ENCODE data around the gene CATSPER4. TPM values are rescaled to one million over a fixed set of nuclear protein-coding genes. Genes with fewer than 3 reads are reported as not detected.
A peak's percentile ranks its signal among the peaks of the same experiment; 100 is the strongest.

Gene CATSPER4
- total RNA-seq, 6 experiments from 2014 or later: not detected

DNA sequence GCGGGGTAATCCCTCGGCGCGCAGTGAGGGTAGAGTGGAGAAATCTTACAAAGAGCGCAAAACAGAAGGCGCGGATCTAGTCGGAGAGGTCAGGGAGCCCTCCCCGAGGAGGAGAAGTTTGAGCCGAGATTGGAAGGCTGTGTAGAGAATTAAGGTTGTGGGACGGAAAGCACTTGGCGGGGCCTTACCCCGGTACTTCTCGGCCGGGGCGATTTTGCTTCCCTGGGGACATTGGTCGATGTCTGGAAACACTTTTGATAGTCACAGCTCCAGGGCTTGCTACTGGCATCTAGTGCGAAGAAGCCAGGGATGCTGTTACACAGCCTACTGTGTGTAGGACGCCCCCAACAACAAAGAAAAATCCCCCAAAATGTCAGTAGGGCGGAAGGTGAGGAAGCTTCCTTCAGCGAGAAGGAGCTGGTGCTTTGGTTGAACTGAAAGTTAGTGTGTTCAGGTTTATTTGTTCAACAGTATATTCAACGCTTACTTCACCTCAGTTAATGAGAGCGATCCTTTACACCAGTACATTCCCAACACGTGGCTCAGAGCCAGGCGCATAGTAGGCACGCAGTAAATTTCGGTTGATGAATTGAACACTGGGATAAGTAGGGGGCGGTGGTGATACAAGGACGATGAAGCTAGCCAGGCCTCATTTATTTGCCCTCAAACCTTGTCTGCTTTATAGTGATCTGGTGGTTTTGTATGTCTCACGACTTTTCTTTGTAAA, 44.4 kb downstream of the CATSPER4 start:
- intact Hi-C loops (cut with DNase I): no loop called here
- Histone ChIP-seq H3K9me3 (no peaks in the 10 kb centered on the region), H3K27ac (peak overlapping the region; percentile 58 to 80 (median 70)), H3K27me3 (no peaks in the 10 kb centered on the region), H3K36me3 (no peaks in the 10 kb centered on the region), H3K4me3 (peak overlapping the region; percentile 57 to 72 (median 69)), H3K4me1 (peaks cover 0 to 16% (median 3%) of the 10 kb centered on the region in 4 donors)
- DNase-seq (no peak), ATAC-seq (peak in 2 of 4 donors; percentile 1 to 2)
- 2% methylated on average over 23 of the region's 30 CpGs for WGBS (ENCODE audit: insufficient coverage, low coverage, low lambda C conversion rate, missing lambda C conversion rate)
- TF ChIP-seq POLR2A (IDR thresholded peaks at IDR 0.05): no peak
- TF ChIP-seq, protein P1, sequence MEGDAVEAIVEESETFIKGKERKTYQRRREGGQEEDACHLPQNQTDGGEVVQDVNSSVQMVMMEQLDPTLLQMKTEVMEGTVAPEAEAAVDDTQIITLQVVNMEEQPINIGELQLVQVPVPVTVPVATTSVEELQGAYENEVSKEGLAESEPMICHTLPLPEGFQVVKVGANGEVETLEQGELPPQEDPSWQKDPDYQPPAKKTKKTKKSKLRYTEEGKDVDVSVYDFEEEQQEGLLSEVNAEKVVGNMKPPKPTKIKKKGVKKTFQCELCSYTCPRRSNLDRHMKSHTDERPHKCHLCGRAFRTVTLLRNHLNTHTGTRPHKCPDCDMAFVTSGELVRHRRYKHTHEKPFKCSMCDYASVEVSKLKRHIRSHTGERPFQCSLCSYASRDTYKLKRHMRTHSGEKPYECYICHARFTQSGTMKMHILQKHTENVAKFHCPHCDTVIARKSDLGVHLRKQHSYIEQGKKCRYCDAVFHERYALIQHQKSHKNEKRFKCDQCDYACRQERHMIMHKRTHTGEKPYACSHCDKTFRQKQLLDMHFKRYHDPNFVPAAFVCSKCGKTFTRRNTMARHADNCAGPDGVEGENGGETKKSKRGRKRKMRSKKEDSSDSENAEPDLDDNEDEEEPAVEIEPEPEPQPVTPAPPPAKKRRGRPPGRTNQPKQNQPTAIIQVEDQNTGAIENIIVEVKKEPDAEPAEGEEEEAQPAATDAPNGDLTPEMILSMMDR (IDR thresholded peaks at IDR 0.05): no peak

DNA sequence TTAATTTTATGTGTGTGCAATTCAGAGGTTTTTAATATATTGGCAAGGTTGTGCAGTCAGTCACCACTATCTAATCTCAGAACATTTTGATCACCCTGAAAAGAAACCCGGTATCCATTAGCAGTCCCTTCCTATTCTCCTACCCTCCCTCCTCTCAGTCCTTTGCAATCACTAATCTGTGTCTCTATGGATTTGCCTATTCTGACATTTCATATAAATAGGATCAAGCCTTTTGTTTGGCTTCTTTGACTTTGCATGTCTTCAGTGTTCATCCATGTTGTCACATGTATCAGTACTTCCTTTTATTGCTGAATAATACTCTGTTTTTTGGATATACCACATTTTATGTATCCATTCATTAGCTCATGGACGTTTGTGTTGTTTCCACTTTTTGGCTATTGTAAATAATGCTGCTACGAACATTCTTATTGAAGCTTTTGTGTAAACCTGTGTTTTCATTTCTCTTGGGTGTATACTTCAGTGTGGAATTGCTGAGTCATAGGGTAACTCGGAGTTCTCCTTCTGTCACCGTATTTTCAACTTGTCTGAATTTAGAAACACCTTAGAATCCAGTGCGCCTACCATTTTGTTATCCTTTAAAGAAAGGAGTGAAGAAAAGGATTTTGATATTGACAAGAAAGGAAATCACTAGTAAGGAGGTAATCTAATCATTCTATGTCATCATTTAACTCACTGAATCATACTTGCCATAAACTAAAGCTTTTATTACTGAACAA, 47.0 kb downstream of the CATSPER4 start:
- ATAC-seq (no peak), DNase-seq (no peak)
- WGBS (ENCODE audit: insufficient coverage, low coverage, low lambda C conversion rate, missing lambda C conversion rate): 56% methylated on average over 6 of the region's 6 CpGs
- no peak for TF ChIP-seq POLR2A (IDR thresholded peaks at IDR 0.05)
- TF ChIP-seq, protein P1 (IDR thresholded peaks at IDR 0.05): no peak
- no peaks in the 10 kb centered on the region for H3K9me3 ChIP-seq
- peaks cover 0 to 16% (median 3%) of the 10 kb centered on the region in 4 donors for H3K4me1 ChIP-seq
- H3K36me3 ChIP-seq: no peaks in the 10 kb centered on the region
- intact Hi-C loops (cut with DNase I): no loop called here
- no peak overlapping the region for H3K4me3 ChIP-seq
- peak overlapping the region in 1 of 3 donors; percentile 26 for H3K27ac ChIP-seq
- no peaks in the 10 kb centered on the region for H3K27me3 ChIP-seq

DNA sequence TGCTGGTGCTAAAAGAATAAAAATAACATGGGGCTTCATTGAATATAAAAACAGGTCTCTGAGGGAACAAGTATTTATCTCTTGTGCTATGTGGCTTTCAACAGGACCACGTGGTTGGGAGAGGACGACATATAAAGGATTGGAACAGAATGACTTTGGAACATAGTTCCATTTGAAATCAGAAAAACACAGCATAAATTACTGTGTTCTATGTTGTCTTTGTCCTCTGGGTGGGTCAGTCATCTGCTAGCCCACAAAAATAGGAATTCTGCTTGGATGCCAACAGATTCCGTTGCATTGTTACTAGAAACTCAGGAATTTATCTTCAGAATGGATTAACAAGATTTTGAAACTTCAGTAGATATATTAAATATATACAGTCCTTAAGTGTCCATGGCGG, 49.5 kb downstream of the CATSPER4 start:
- intact Hi-C loops (cut with DNase I): no loop called here
- Histone ChIP-seq H3K27ac (no peak overlapping the region), H3K27me3 (no peaks in the 10 kb centered on the region), H3K36me3 (peaks cover 0 to 10% (median 0%) of the 10 kb centered on the region in 4 donors), H3K4me3 (no peak overlapping the region), H3K9me3 (no peaks in the 10 kb centered on the region), H3K4me1 (peaks cover 0 to 11% (median 0%) of the 10 kb centered on the region in 4 donors)
- no peak for ATAC-seq
- DNase-seq: no peak
- TF ChIP-seq, protein P1 (IDR thresholded peaks at IDR 0.05): no peak
- TF ChIP-seq POLR2A (IDR thresholded peaks at IDR 0.05): no peak
- WGBS (ENCODE audit: insufficient coverage, low coverage, low lambda C conversion rate, missing lambda C conversion rate): 96% methylated on average over 4 of the region's 4 CpGs

Other genes starting within 250 kb of the CATSPER4 start
- 10 to 100 TPM; 13.2 to 25.2 (median 18.6) TPM for gene PAFAH2, start 192.5 kb upstream of the CATSPER4 start, total RNA-seq
- gene EXTL1, start 168.8 kb upstream of the CATSPER4 start, total RNA-seq: under 1 TPM in 2 of 6 experiments, not detected in 4; 0.06 to 0.19 TPM
- under 1 TPM in 5 of 6 experiments, not detected in 1; 0.07 to 0.31 (median 0.22) TPM for gene SLC30A2, start 144.5 kb upstream of the CATSPER4 start, total RNA-seq
- 1 to 10 TPM in 1 of 6 experiments, under 1 TPM in 2, not detected in 3; 0.18 to 3.5 (median 0.49) TPM for gene TRIM63, start 123.0 kb upstream of the CATSPER4 start, total RNA-seq
- gene PDIK1L, start 78.8 kb upstream of the CATSPER4 start, total RNA-seq: 1 to 10 TPM; 3.8 to 7.5 (median 5.1) TPM
- gene FAM110D, start 31.5 kb upstream of the CATSPER4 start, total RNA-seq: under 1 TPM; 0.22 to 0.53 (median 0.34) TPM
- not detected for gene C1orf232, start 21.6 kb upstream of the CATSPER4 start, total RNA-seq
- 10 to 100 TPM; 16.8 to 39.6 (median 20.7) TPM for gene ZNF593, start 20.7 kb upstream of the CATSPER4 start, total RNA-seq
- not detected for gene ZNF593OS, start 18.8 kb upstream of the CATSPER4 start, total RNA-seq
- gene CNKSR1, start 13.1 kb upstream of the CATSPER4 start, total RNA-seq: 1 to 10 TPM in 4 of 6 experiments, under 1 TPM in 2; 0.72 to 1.4 (median 1.1) TPM
- 1 to 10 TPM; 5.2 to 7.8 (median 5.8) TPM for gene CEP85, start 43.6 kb downstream of the CATSPER4 start, total RNA-seq
- gene SH3BGRL3, start 89.5 kb downstream of the CATSPER4 start, total RNA-seq: 10 to 100 TPM; 26.3 to 61.8 (median 34.9) TPM
- 10 to 100 TPM in 1 of 6 experiments, 1 to 10 TPM in 5; 4.3 to 11.3 (median 7.0) TPM for gene UBXN11, start 116.0 kb downstream of the CATSPER4 start, total RNA-seq
- gene CD52, start 127.4 kb downstream of the CATSPER4 start, total RNA-seq: 10 to 100 TPM in 2 of 6 experiments, 1 to 10 TPM in 4; 2.8 to 17.6 (median 8.5) TPM
- 1 to 10 TPM in 2 of 6 experiments, under 1 TPM in 1, not detected in 3; 0.81 to 1.9 (median 1.7) TPM for gene CRYBG2, start 163.5 kb downstream of the CATSPER4 start, total RNA-seq
- gene ZNF683, start 182.1 kb downstream of the CATSPER4 start, total RNA-seq: under 1 TPM in 1 of 6 experiments, not detected in 5; 0.19 TPM
- under 1 TPM in 1 of 6 experiments, not detected in 5; 0.09 TPM for gene LIN28A, start 220.2 kb downstream of the CATSPER4 start, total RNA-seq
- gene DHDDS, start 241.7 kb downstream of the CATSPER4 start, total RNA-seq: 10 to 100 TPM; 20.0 to 48.6 (median 24.9) TPM

Measured in right lobe of liver (tissue), 6 donors.